ENCODE measurements around the gene RBMX.

Gene RBMX

DNA sequence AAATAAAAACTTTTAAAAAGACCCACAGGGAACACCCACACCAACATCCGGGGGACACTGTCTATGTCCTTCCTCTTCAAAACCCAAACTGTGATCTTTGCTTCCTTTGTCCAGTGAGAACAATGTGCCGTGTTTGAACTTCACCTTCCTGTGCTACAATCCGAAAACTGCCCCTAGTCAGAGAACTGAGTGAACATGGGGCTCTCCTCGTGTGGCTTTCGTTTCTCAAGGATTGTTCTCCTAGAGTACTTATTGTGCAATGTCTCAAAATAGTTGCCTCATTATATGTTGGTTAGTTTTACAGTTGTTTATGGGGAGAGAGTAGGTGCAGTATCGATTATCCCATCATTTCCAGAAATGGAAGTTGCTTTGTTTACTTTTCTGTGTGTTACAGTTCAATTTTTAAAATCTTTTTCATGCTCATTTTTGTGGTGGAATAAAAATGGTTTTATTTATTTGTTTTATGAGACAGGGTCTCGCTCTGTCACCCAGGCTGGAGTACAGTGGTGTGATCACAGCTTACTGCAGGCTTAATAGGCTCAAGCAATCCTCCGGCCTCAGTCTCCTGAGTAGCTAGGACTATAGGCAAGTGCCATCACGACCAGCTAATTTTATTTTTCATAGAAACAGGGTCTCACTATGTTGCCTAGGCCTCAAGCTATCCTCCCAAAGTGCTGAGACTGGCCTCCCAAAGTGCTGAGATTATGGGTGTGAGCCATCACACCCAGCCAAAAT, 29.9 kb downstream of the RBMX start:
- no peaks in the 10 kb centered on the region for H4K20me1 ChIP-seq (ENCODE audit: insufficient read depth, low read length)
- H3K4me3 ChIP-seq (ENCODE audit: low read length), result no peak overlapping the region
- H3F3A ChIP-seq (ENCODE audit: insufficient read depth, low read length), result no peaks in the 10 kb centered on the region
- H3K9me3 ChIP-seq (replicated peaks; ENCODE audit: insufficient read depth, low read length), result no peaks in the 10 kb centered on the region
- H3K27me3 ChIP-seq (replicated peaks; ENCODE audit: insufficient read depth, low read length), result no peaks in the 10 kb centered on the region
- no peaks in the 10 kb centered on the region for H3K9me2 ChIP-seq (replicated peaks; ENCODE audit: insufficient read depth, low read length)
- H3K9ac ChIP-seq (ENCODE audit: low read length), result no peak overlapping the region
- no peak overlapping the region for H2AFZ ChIP-seq (ENCODE audit: low read length)
- H3K27ac ChIP-seq (ENCODE audit: low read length), result no peak overlapping the region
- DNase-seq, result no peak
- no peaks in the 10 kb centered on the region for H3K79me2 ChIP-seq (ENCODE audit: low read length)
- no peaks in the 10 kb centered on the region for H3K4me1 ChIP-seq (ENCODE audit: low read length)
- H3K36me3 ChIP-seq (replicated peaks; ENCODE audit: insufficient read depth, low read length), result no peaks in the 10 kb centered on the region
- TF ChIP-seq EZH2phosphoT487 (IDR thresholded peaks at IDR 0.05; ENCODE audit: low read length), result no peak
- no peak for TF ChIP-seq EZH2 (optimal IDR thresholded peaks at IDR 0.05; ENCODE audit: low read depth, low read length)
- TF ChIP-seq, protein P1, sequence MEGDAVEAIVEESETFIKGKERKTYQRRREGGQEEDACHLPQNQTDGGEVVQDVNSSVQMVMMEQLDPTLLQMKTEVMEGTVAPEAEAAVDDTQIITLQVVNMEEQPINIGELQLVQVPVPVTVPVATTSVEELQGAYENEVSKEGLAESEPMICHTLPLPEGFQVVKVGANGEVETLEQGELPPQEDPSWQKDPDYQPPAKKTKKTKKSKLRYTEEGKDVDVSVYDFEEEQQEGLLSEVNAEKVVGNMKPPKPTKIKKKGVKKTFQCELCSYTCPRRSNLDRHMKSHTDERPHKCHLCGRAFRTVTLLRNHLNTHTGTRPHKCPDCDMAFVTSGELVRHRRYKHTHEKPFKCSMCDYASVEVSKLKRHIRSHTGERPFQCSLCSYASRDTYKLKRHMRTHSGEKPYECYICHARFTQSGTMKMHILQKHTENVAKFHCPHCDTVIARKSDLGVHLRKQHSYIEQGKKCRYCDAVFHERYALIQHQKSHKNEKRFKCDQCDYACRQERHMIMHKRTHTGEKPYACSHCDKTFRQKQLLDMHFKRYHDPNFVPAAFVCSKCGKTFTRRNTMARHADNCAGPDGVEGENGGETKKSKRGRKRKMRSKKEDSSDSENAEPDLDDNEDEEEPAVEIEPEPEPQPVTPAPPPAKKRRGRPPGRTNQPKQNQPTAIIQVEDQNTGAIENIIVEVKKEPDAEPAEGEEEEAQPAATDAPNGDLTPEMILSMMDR (IDR thresholded peaks at IDR 0.05; ENCODE audit: low read length), result no peak
- H3K4me2 ChIP-seq (ENCODE audit: low read depth, low read length), result no peak overlapping the region

GRCh38 chrX:136849395-136849794, 31.1 kb downstream of the RBMX start:
- no peak overlapping the region for H2AFZ ChIP-seq (ENCODE audit: low read length)
- TF ChIP-seq EZH2phosphoT487 (IDR thresholded peaks at IDR 0.05; ENCODE audit: low read length) (no peak), EZH2 (optimal IDR thresholded peaks at IDR 0.05; ENCODE audit: low read depth, low read length) (no peak)
- TF ChIP-seq, protein P1 (IDR thresholded peaks at IDR 0.05; ENCODE audit: low read length), result no peak
- H3K4me1 ChIP-seq (ENCODE audit: low read length), result no peaks in the 10 kb centered on the region
- H3K79me2 ChIP-seq (ENCODE audit: low read length), result no peaks in the 10 kb centered on the region
- no peaks in the 10 kb centered on the region for H3K36me3 ChIP-seq (replicated peaks; ENCODE audit: insufficient read depth, low read length)
- H3F3A ChIP-seq (ENCODE audit: insufficient read depth, low read length), result no peaks in the 10 kb centered on the region
- H3K27me3 ChIP-seq (replicated peaks; ENCODE audit: insufficient read depth, low read length), result no peaks in the 10 kb centered on the region
- no peak overlapping the region for H3K9ac ChIP-seq (ENCODE audit: low read length)
- no peak for DNase-seq
- no peak overlapping the region for H3K27ac ChIP-seq (ENCODE audit: low read length)
- no peaks in the 10 kb centered on the region for H3K9me2 ChIP-seq (replicated peaks; ENCODE audit: insufficient read depth, low read length)
- H3K4me2 ChIP-seq (ENCODE audit: low read depth, low read length), result no peak overlapping the region
- no peaks in the 10 kb centered on the region for H3K9me3 ChIP-seq (replicated peaks; ENCODE audit: insufficient read depth, low read length)
- no peaks in the 10 kb centered on the region for H4K20me1 ChIP-seq (ENCODE audit: insufficient read depth, low read length)
- H3K4me3 ChIP-seq (ENCODE audit: low read length), result no peak overlapping the region

DNA sequence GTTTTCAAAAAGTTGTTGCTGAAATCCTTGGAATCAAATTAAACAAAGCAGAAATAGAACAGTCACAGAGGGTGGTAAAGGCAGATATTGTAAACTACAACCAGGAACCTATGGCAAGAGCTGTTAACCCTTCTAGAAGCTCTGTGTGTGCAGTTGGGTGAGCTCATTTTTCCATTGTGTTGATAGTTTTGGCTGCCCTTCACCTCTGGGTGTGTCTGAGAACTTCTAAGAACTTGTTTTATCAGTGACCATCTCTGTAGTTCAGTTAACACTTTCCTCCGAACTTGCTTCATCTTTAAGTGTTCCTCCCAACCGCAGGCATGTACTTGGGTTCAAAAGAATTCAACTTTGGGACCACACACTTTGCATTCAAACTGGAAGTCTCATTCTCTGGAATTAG, 32.7 kb downstream of the RBMX start:
- DNase-seq, result no peak
- Histone ChIP-seq H3K4me1 (ENCODE audit: low read length) (no peaks in the 10 kb centered on the region), H3K9me2 (replicated peaks; ENCODE audit: insufficient read depth, low read length) (no peaks in the 10 kb centered on the region), H3K79me2 (ENCODE audit: low read length) (no peaks in the 10 kb centered on the region), H3K4me2 (ENCODE audit: low read depth, low read length) (no peak overlapping the region), H3F3A (ENCODE audit: insufficient read depth, low read length) (no peaks in the 10 kb centered on the region), H3K4me3 (ENCODE audit: low read length) (no peak overlapping the region), H3K9me3 (replicated peaks; ENCODE audit: insufficient read depth, low read length) (no peaks in the 10 kb centered on the region), H3K27me3 (replicated peaks; ENCODE audit: insufficient read depth, low read length) (no peaks in the 10 kb centered on the region), H2AFZ (ENCODE audit: low read length) (no peak overlapping the region), H3K36me3 (replicated peaks; ENCODE audit: insufficient read depth, low read length) (no peaks in the 10 kb centered on the region), H4K20me1 (ENCODE audit: insufficient read depth, low read length) (no peaks in the 10 kb centered on the region), H3K27ac (ENCODE audit: low read length) (no peak overlapping the region), H3K9ac (ENCODE audit: low read length) (no peak overlapping the region)
- TF ChIP-seq, protein P1 (IDR thresholded peaks at IDR 0.05; ENCODE audit: low read length), result no peak
- TF ChIP-seq EZH2phosphoT487 (IDR thresholded peaks at IDR 0.05; ENCODE audit: low read length), result no peak
- TF ChIP-seq EZH2 (optimal IDR thresholded peaks at IDR 0.05; ENCODE audit: low read depth, low read length), result no peak
